ENCODE data around the gene FAM3B. TPM values are rescaled to one million over a fixed set of nuclear protein-coding genes. Genes with fewer than 3 reads are reported as not detected.

The FAM3B gene
- total and polyA plus RNA-seq, 2 experiments from 2014 or later, result not detected

DNA sequence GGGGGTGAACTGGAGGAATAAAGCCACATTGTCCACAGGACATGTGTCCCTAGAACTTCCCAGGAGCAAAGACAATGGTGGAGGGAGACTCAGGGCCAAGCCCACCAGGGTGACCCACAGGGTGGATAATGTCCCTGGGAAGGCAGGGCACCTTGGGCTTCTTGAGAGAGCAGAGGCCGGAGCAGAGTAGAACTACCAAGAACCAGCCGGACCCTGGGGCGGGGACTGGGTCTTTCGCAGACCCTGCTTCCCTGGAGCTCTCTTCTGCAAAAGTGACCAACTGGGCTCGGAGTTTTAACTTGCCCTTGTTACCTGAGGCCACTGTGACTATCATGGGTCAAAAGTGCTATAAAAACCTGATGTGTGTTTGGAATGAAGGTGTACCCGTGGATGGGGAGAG, 875 bp upstream of the FAM3B start:
- in situ Hi-C loops (cut with MboI), result no loop called here
- H3K9me3 ChIP-seq (ENCODE audit: low read depth), result no peaks in the 10 kb centered on the region
- TF ChIP-seq EZH2 (IDR thresholded peaks at IDR 0.05; ENCODE audit: insufficient read depth, poor library complexity, severe bottlenecking), result no peak
- TF ChIP-seq EZH2phosphoT487 (IDR thresholded peaks at IDR 0.05; ENCODE audit: insufficient read depth, low read depth), result no peak
- no peaks in the 10 kb centered on the region for H3K9me2 ChIP-seq (ENCODE audit: insufficient read depth)
- 68 to 75% methylated on average over 6 of the region's 6 CpGs for WGBS, 2 experiments (ENCODE audit: low coverage in 1 of 2, low lambda C conversion rate in 2 of 2, missing lambda C conversion rate in 2 of 2)
- no peaks in the 10 kb centered on the region for H4K20me1 ChIP-seq (ENCODE audit: insufficient read depth)
- no peak overlapping the region for H3K9ac ChIP-seq
- no peak overlapping the region for H3K4me2 ChIP-seq (ENCODE audit: unreplicated experiment)
- H3F3A ChIP-seq (ENCODE audit: insufficient read depth), result no peaks in the 10 kb centered on the region
- H3K27ac ChIP-seq, result no peak overlapping the region
- H2AFZ ChIP-seq, result no peak overlapping the region
- DNase-seq, result no peak
- H3K36me3 ChIP-seq (ENCODE audit: low read depth), result no peaks in the 10 kb centered on the region
- H3K79me2 ChIP-seq (ENCODE audit: insufficient read depth), result no peaks in the 10 kb centered on the region
- H3K4me1 ChIP-seq (ENCODE audit: insufficient read depth), result no peaks in the 10 kb centered on the region
- H3K27me3 ChIP-seq (replicated peaks; ENCODE audit: insufficient read depth), result peaks cover 42% of the 10 kb centered on the region
- H3K4me3 ChIP-seq, result no peak overlapping the region

GRCh38 chr21:41317063-41317392, 427 bp downstream of the FAM3B start:
- Histone ChIP-seq H3K27ac (no peak overlapping the region), H3K4me3 (no peak overlapping the region), H3K9me2 (ENCODE audit: insufficient read depth) (no peaks in the 10 kb centered on the region), H3K9me3 (ENCODE audit: low read depth) (no peaks in the 10 kb centered on the region), H3K4me2 (ENCODE audit: unreplicated experiment) (no peak overlapping the region), H3K9ac (no peak overlapping the region), H3K79me2 (ENCODE audit: insufficient read depth) (no peaks in the 10 kb centered on the region), H4K20me1 (ENCODE audit: insufficient read depth) (no peaks in the 10 kb centered on the region), H2AFZ (no peak overlapping the region), H3F3A (ENCODE audit: insufficient read depth) (no peaks in the 10 kb centered on the region), H3K4me1 (ENCODE audit: insufficient read depth) (no peaks in the 10 kb centered on the region), H3K27me3 (replicated peaks; ENCODE audit: insufficient read depth) (peaks cover 48% of the 10 kb centered on the region), H3K36me3 (ENCODE audit: low read depth) (no peaks in the 10 kb centered on the region)
- in situ Hi-C loops (cut with MboI), result no loop called here
- no peak for DNase-seq
- WGBS, 2 experiments (ENCODE audit: low coverage in 1 of 2, low lambda C conversion rate in 2 of 2, missing lambda C conversion rate in 2 of 2), result 15 to 16% methylated on average over 17 to 19 of the region's 19 CpGs
- no peak for TF ChIP-seq EZH2 (IDR thresholded peaks at IDR 0.05; ENCODE audit: insufficient read depth, poor library complexity, severe bottlenecking)
- no peak for TF ChIP-seq EZH2phosphoT487 (IDR thresholded peaks at IDR 0.05; ENCODE audit: insufficient read depth, low read depth)

- H3K4me3 ChIP-seq, result no peak overlapping the region
- in situ Hi-C loops (cut with MboI), result no loop called here
- H3K4me1 ChIP-seq (ENCODE audit: insufficient read depth), result no peaks in the 10 kb centered on the region
- WGBS, 2 experiments (ENCODE audit: low coverage in 1 of 2, low lambda C conversion rate in 2 of 2, missing lambda C conversion rate in 2 of 2), result 63 to 66% methylated on average over 10 of the region's 10 CpGs
- H4K20me1 ChIP-seq (ENCODE audit: insufficient read depth), result no peaks in the 10 kb centered on the region
- no peak for DNase-seq
- H3K79me2 ChIP-seq (ENCODE audit: insufficient read depth), result no peaks in the 10 kb centered on the region
- no peaks in the 10 kb centered on the region for H3K9me2 ChIP-seq (ENCODE audit: insufficient read depth)
- no peak overlapping the region for H3K27ac ChIP-seq
- no peak overlapping the region for H3K9ac ChIP-seq
- peaks cover 50% of the 10 kb centered on the region for H3K27me3 ChIP-seq (replicated peaks; ENCODE audit: insufficient read depth)
- TF ChIP-seq EZH2 (IDR thresholded peaks at IDR 0.05; ENCODE audit: insufficient read depth, poor library complexity, severe bottlenecking) (no peak), EZH2phosphoT487 (IDR thresholded peaks at IDR 0.05; ENCODE audit: insufficient read depth, low read depth) (no peak)
- no peak overlapping the region for H3K4me2 ChIP-seq (ENCODE audit: unreplicated experiment)
- H3K36me3 ChIP-seq (ENCODE audit: low read depth), result no peaks in the 10 kb centered on the region
- H3F3A ChIP-seq (ENCODE audit: insufficient read depth), result no peaks in the 10 kb centered on the region
- no peak overlapping the region for H2AFZ ChIP-seq
- no peaks in the 10 kb centered on the region for H3K9me3 ChIP-seq (ENCODE audit: low read depth)
These were observed 857 bp downstream of the FAM3B start for GRCh38 chr21:41317458-41317857.

DNA sequence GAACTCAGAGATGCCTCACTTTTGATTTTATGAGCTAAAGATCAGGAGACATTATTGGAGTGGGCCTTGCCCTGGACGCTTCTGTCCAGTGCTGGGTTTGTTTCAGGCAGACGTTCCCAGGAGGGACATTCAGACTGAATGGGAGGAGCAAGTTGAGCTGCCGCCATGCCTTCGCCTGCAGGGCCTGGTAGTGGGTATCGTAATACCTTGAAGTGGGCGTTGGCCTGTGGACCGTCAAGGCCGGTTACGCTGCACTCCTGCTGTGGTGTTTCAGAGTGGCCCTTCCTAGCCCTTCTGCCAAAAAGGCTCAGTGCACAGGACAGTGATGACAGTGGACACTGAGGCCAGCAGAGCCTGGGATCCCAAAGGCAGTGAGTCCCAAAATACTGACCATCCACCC, 1.6 kb downstream of the FAM3B start:
- no peaks in the 10 kb centered on the region for H3K36me3 ChIP-seq (ENCODE audit: low read depth)
- no peak overlapping the region for H3K9ac ChIP-seq
- no peak for TF ChIP-seq EZH2 (IDR thresholded peaks at IDR 0.05; ENCODE audit: insufficient read depth, poor library complexity, severe bottlenecking)
- no peak for TF ChIP-seq EZH2phosphoT487 (IDR thresholded peaks at IDR 0.05; ENCODE audit: insufficient read depth, low read depth)
- no peak overlapping the region for H3K4me2 ChIP-seq (ENCODE audit: unreplicated experiment)
- no peak overlapping the region for H3K27ac ChIP-seq
- no peaks in the 10 kb centered on the region for H3K9me2 ChIP-seq (ENCODE audit: insufficient read depth)
- no peaks in the 10 kb centered on the region for H4K20me1 ChIP-seq (ENCODE audit: insufficient read depth)
- DNase-seq, result no peak
- no peaks in the 10 kb centered on the region for H3F3A ChIP-seq (ENCODE audit: insufficient read depth)
- in situ Hi-C loops (cut with MboI), result no loop called here
- no peak overlapping the region for H3K4me3 ChIP-seq
- 73 to 79% methylated on average over 8 to 9 of the region's 9 CpGs for WGBS, 2 experiments (ENCODE audit: low coverage in 1 of 2, low lambda C conversion rate in 2 of 2, missing lambda C conversion rate in 2 of 2)
- no peaks in the 10 kb centered on the region for H3K9me3 ChIP-seq (ENCODE audit: low read depth)
- no peak overlapping the region for H2AFZ ChIP-seq
- no peaks in the 10 kb centered on the region for H3K4me1 ChIP-seq (ENCODE audit: insufficient read depth)
- no peaks in the 10 kb centered on the region for H3K79me2 ChIP-seq (ENCODE audit: insufficient read depth)
- H3K27me3 ChIP-seq (replicated peaks; ENCODE audit: insufficient read depth), result peaks cover 50% of the 10 kb centered on the region

DNA sequence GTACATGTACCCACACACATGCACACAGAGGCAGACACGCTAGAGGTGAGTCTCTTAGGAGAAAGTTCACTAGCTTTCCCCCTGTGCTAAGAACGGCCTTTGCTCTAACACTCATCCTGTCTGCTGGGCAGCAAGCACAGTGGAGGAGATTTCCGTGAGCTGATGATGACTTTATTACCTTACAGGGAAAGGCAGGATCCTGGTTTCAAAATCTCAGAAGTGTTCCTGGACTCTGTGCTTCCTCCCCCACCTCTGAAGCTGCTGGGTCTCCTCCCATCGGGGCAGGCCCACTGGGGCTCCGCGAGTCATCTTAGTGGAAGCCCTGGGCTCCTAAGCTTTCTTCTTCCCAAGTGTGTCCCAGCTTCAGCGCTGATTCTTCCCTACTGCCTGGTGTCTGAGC, 2.7 kb downstream of the FAM3B start:
- H3K9me2 ChIP-seq (ENCODE audit: insufficient read depth), result no peaks in the 10 kb centered on the region
- TF ChIP-seq EZH2 (IDR thresholded peaks at IDR 0.05; ENCODE audit: insufficient read depth, poor library complexity, severe bottlenecking) (no peak), EZH2phosphoT487 (IDR thresholded peaks at IDR 0.05; ENCODE audit: insufficient read depth, low read depth) (no peak)
- no peak overlapping the region for H2AFZ ChIP-seq
- H3K9me3 ChIP-seq (ENCODE audit: low read depth), result no peaks in the 10 kb centered on the region
- no peaks in the 10 kb centered on the region for H3F3A ChIP-seq (ENCODE audit: insufficient read depth)
- H3K9ac ChIP-seq, result no peak overlapping the region
- peaks cover 45% of the 10 kb centered on the region for H3K27me3 ChIP-seq (replicated peaks; ENCODE audit: insufficient read depth)
- H3K4me2 ChIP-seq (ENCODE audit: unreplicated experiment), result no peak overlapping the region
- WGBS, 2 experiments (ENCODE audit: low coverage in 1 of 2, low lambda C conversion rate in 2 of 2, missing lambda C conversion rate in 2 of 2), result 48 to 62% methylated on average over 7 of the region's 7 CpGs
- in situ Hi-C loops (cut with MboI), result no loop called here
- no peak for DNase-seq
- no peaks in the 10 kb centered on the region for H3K4me1 ChIP-seq (ENCODE audit: insufficient read depth)
- no peaks in the 10 kb centered on the region for H4K20me1 ChIP-seq (ENCODE audit: insufficient read depth)
- H3K36me3 ChIP-seq (ENCODE audit: low read depth), result no peaks in the 10 kb centered on the region
- H3K27ac ChIP-seq, result no peak overlapping the region
- H3K4me3 ChIP-seq, result no peak overlapping the region
- no peaks in the 10 kb centered on the region for H3K79me2 ChIP-seq (ENCODE audit: insufficient read depth)

Measured in GM23248 (cell line).